ENCODE measurements around the gene LEMD1. TPM values are rescaled to one million over a fixed set of nuclear protein-coding genes. Genes with fewer than 3 reads are reported as not detected.
"Not testable (repeated sequence)": the region's sequence is repeated elsewhere in the genome, so short reads cannot be mapped to it uniquely, and the experiment has no call there.

LEMD1 gene
- total RNA-seq, 1 experiment from 2014 or later, result 17.2 TPM

- intact Hi-C loops (cut with micrococcal nuclease; ENCODE audit: unreplicated experiment), result no loop called here
- H3K36me3 Mint-ChIP-seq (ENCODE audit: insufficient read depth, unreplicated experiment), result no peaks in the 10 kb centered on the region
- CTCF ChIA-PET, result interaction anchor here (1.8 kb wide), 1 partner anchor 20 kb away, joined by 5 read pairs; no protein-coding TSS in a partner anchor
These were observed 11.1 kb downstream of the LEMD1 start for GRCh38 chr1:205410581-205411298.

GRCh38 chr1:205407970-205408369 lies 13.9 kb downstream of the LEMD1 start:
- CTCF ChIA-PET, result no interaction called here

More at GRCh38 chr1:205410581-205411298, 11.1 kb downstream of the LEMD1 start:
- no TSS peak for BruUV-seq (replicated peaks)
- Mint-ChIP-seq H3K4me3 (ENCODE audit: low read depth, unreplicated experiment) (no peak overlapping the region), H3K27me3 (ENCODE audit: unreplicated experiment) (peaks cover 59% of the 10 kb centered on the region), H3K9me3 (ENCODE audit: low read depth, unreplicated experiment) (peaks cover 2% of the 10 kb centered on the region), H3K27ac (ENCODE audit: unreplicated experiment) (no peak overlapping the region), H3K4me1 (ENCODE audit: low read depth, unreplicated experiment) (no peaks in the 10 kb centered on the region)
- no peak for DNase-seq
- TF ChIP-seq CTCF (IDR thresholded peaks at IDR 0.05; ENCODE audit: unreplicated experiment), result no peak

GRCh38 chr1:205406252-205406651 lies 15.6 kb downstream of the LEMD1 start:
- CTCF ChIA-PET; H3K27ac Mint-ChIP-seq (ENCODE audit: unreplicated experiment): not testable (repeated sequence)
- H3K27me3 Mint-ChIP-seq (ENCODE audit: unreplicated experiment), result peaks cover 52% of the 10 kb centered on the region

More at GRCh38 chr1:205407970-205408369, 13.9 kb downstream of the LEMD1 start:
- peaks cover 61% of the 10 kb centered on the region for H3K27me3 Mint-ChIP-seq (ENCODE audit: unreplicated experiment)
- H3K36me3 Mint-ChIP-seq (ENCODE audit: insufficient read depth, unreplicated experiment), result no peaks in the 10 kb centered on the region
- no peak for DNase-seq
- no peak overlapping the region for H3K27ac Mint-ChIP-seq (ENCODE audit: unreplicated experiment)
- no peaks in the 10 kb centered on the region for H3K4me1 Mint-ChIP-seq (ENCODE audit: low read depth, unreplicated experiment)
- intact Hi-C loops (cut with micrococcal nuclease; ENCODE audit: unreplicated experiment), result no loop called here
- no peak for TF ChIP-seq CTCF (IDR thresholded peaks at IDR 0.05; ENCODE audit: unreplicated experiment)
- no peak overlapping the region for H3K4me3 Mint-ChIP-seq (ENCODE audit: low read depth, unreplicated experiment)
- H3K9me3 Mint-ChIP-seq (ENCODE audit: low read depth, unreplicated experiment), result peaks cover 2% of the 10 kb centered on the region
- BruUV-seq (replicated peaks), result no TSS peak

GRCh38 chr1:205404484-205404883 lies 17.4 kb downstream of the LEMD1 start:
- H3K9me3 Mint-ChIP-seq (ENCODE audit: low read depth, unreplicated experiment); intact Hi-C loops (cut with micrococcal nuclease; ENCODE audit: unreplicated experiment); H3K27ac Mint-ChIP-seq (ENCODE audit: unreplicated experiment); H3K36me3 Mint-ChIP-seq (ENCODE audit: insufficient read depth, unreplicated experiment); BruUV-seq (replicated peaks); H3K4me3 Mint-ChIP-seq (ENCODE audit: low read depth, unreplicated experiment); H3K4me1 Mint-ChIP-seq (ENCODE audit: low read depth, unreplicated experiment); DNase-seq; CTCF ChIA-PET: not testable (repeated sequence)
- peaks cover 35% of the 10 kb centered on the region for H3K27me3 Mint-ChIP-seq (ENCODE audit: unreplicated experiment)

More at GRCh38 chr1:205406252-205406651, 15.6 kb downstream of the LEMD1 start:
- H3K36me3 Mint-ChIP-seq (ENCODE audit: insufficient read depth, unreplicated experiment); intact Hi-C loops (cut with micrococcal nuclease; ENCODE audit: unreplicated experiment); DNase-seq; H3K9me3 Mint-ChIP-seq (ENCODE audit: low read depth, unreplicated experiment); BruUV-seq (replicated peaks); H3K4me1 Mint-ChIP-seq (ENCODE audit: low read depth, unreplicated experiment); H3K4me3 Mint-ChIP-seq (ENCODE audit: low read depth, unreplicated experiment): not testable (repeated sequence)

GRCh38 chr1:205398586-205398985 lies 23.3 kb downstream of the LEMD1 start:
- Mint-ChIP-seq H3K9me3 (ENCODE audit: low read depth, unreplicated experiment) (no peaks in the 10 kb centered on the region), H3K36me3 (ENCODE audit: insufficient read depth, unreplicated experiment) (no peaks in the 10 kb centered on the region), H3K27me3 (ENCODE audit: unreplicated experiment) (peaks cover 3% of the 10 kb centered on the region), H3K27ac (ENCODE audit: unreplicated experiment) (no peak overlapping the region), H3K4me1 (ENCODE audit: low read depth, unreplicated experiment) (no peaks in the 10 kb centered on the region), H3K4me3 (ENCODE audit: low read depth, unreplicated experiment) (no peak overlapping the region)
- CTCF ChIA-PET, result interaction anchor here (0.5 to 2.4 kb wide), 2 partner anchors 44 to 106 kb away, joined by 5 to 8 read pairs; partner anchors contain the start of gene CDK18
- DNase-seq, result no peak
- no peak for TF ChIP-seq CTCF (IDR thresholded peaks at IDR 0.05; ENCODE audit: unreplicated experiment)
- no TSS peak for BruUV-seq (replicated peaks)
- intact Hi-C loops (cut with micrococcal nuclease; ENCODE audit: unreplicated experiment), result no loop called here

All from Calu3 (cell line).